HepG2 (cell line): Measurements from ENCODE around the gene TSTD1. TPM values are rescaled to one million over a fixed set of nuclear protein-coding genes. Genes with fewer than 3 reads are reported as not detected.

ENCODE experiments used
- DPF2 ChIP-seq: sonication (generic); formaldehyde crosslinking; IDR thresholded peaks from 2 replicates; pipeline ENCODE4 v1.4.0; 2020; ENCODE audit warnings: mild to moderate bottlenecking, low read depth, missing genetic modification reagents, borderline replicate concordance
- ERF ChIP-seq: IDR thresholded peaks from 2 replicates; pipeline ENCODE4 v1.6.1; 2018; ENCODE audit warnings: missing biosample characterization, missing genetic modification reagents
- GATAD1 ChIP-seq: IDR thresholded peaks from 2 replicates; pipeline ENCODE4 v1.6.1; 2016; ENCODE audit warnings: missing genetic modification reagents, missing compliant biosample characterization
- GFI1 ChIP-seq: sonication (generic); formaldehyde crosslinking; IDR thresholded peaks from 2 replicates; pipeline ENCODE4 v1.5.0; 2020; ENCODE audit warnings: missing genetic modification reagents, mild to moderate bottlenecking, borderline replicate concordance
- HDAC2 ChIP-seq: sonication (generic); formaldehyde crosslinking; IDR thresholded peaks from 2 replicates; pipeline ENCODE4 v1.4.0; 2020; ENCODE audit warnings: missing genetic modification reagents
- HMGA1 ChIP-seq: sonication (generic); formaldehyde crosslinking; conservative IDR thresholded peaks from 2 replicates; pipeline ENCODE4 v1.4.0; 2020; ENCODE audit warnings: missing genetic modification reagents
- KLF12 ChIP-seq: sonication (generic); formaldehyde crosslinking; IDR thresholded peaks from 2 replicates; pipeline ENCODE4 v1.4.0; 2020; ENCODE audit warnings: missing genetic modification reagents, borderline replicate concordance
- KLF13 ChIP-seq: sonication (generic); formaldehyde crosslinking; IDR thresholded peaks from 2 replicates; pipeline ENCODE4 v1.4.0; 2020; ENCODE audit warnings: mild to moderate bottlenecking, missing genetic modification reagents
- MIXL1 ChIP-seq: IDR thresholded peaks from 2 replicates; pipeline ENCODE4 v1.6.1; 2016
- MTA3 ChIP-seq: sonication (generic); formaldehyde crosslinking; IDR thresholded peaks from 2 replicates; pipeline ENCODE4 v1.4.0; 2020; ENCODE audit warnings: missing genetic modification reagents
- MTF1 ChIP-seq: sonication (generic); formaldehyde crosslinking; IDR thresholded peaks from 2 replicates; pipeline ENCODE4 v1.5.0; 2020; ENCODE audit warnings: missing genetic modification reagents
- NCOR1 ChIP-seq: fragments of 200-600 bp; sonication (generic); IDR thresholded peaks from 2 replicates; pipeline ENCODE4 v1.7.0; 2017; ENCODE audit warnings: antibody characterized with exemption, low read length, borderline replicate concordance
- NR3C1 ChIP-seq: sonication (generic); formaldehyde crosslinking; IDR thresholded peaks from 2 replicates; pipeline ENCODE4 v1.4.0; 2020; ENCODE audit warnings: missing genetic modification reagents
- PCBP1 ChIP-seq: fragments of 200-400 bp; formaldehyde crosslinking; IDR thresholded peaks from 2 replicates; pipeline ENCODE4 v1.6.1; 2017; ENCODE audit warnings: mild to moderate bottlenecking, low read depth, low read length, borderline replicate concordance
- POLR2AphosphoS5 ChIP-seq: IDR thresholded peaks from 2 replicates; pipeline ENCODE4 v1.6.1; 2012; ENCODE audit warnings: low read depth, low read length
- RBFOX2 ChIP-seq: fragments of 200-400 bp; formaldehyde crosslinking; IDR thresholded peaks from 2 replicates; pipeline ENCODE4 v1.6.1; 2017; ENCODE audit warnings: low read depth, mild to moderate bottlenecking, low read length
- THYN1 ChIP-seq: sonication (generic); formaldehyde crosslinking; IDR thresholded peaks from 2 replicates; pipeline ENCODE4 v1.8.1; 2023; ENCODE audit warnings: low read depth, mild to moderate bottlenecking, moderate library complexity, missing genetic modification reagents, borderline replicate concordance
- YEATS4 ChIP-seq: sonication (generic); formaldehyde crosslinking; IDR thresholded peaks from 2 replicates; pipeline ENCODE4 v1.4.0; 2020; ENCODE audit warnings: missing genetic modification reagents, borderline replicate concordance
- ZFP36 ChIP-seq: fragments of 150-350 bp; IDR thresholded peaks from 2 replicates; pipeline ENCODE4 v1.6.1; 2018; ENCODE audit warnings: borderline replicate concordance, low read length, low read depth; ENCODE audit not compliant: partially characterized antibody
- ZMYM2 ChIP-seq: sonication (generic); formaldehyde crosslinking; IDR thresholded peaks from 2 replicates; pipeline ENCODE4 v1.8.0; 2022; ENCODE audit warnings: mild to moderate bottlenecking, missing genetic modification reagents
- ZNF10 ChIP-seq: sonication (generic); formaldehyde crosslinking; IDR thresholded peaks from 2 replicates; pipeline ENCODE4 v1.4.0; 2020; ENCODE audit warnings: mild to moderate bottlenecking, low read depth, missing genetic modification reagents, borderline replicate concordance
- ZNF24 ChIP-seq: fragments of 450-650 bp; IDR thresholded peaks from 2 replicates; pipeline ENCODE4 v1.6.1; 2017; ENCODE audit warnings: antibody characterized with exemption, mild to moderate bottlenecking
- ZNF383 ChIP-seq: sonication (generic); formaldehyde crosslinking; IDR thresholded peaks from 2 replicates; pipeline ENCODE4 v1.4.0; 2020; ENCODE audit warnings: missing genetic modification reagents, mild to moderate bottlenecking, borderline replicate concordance
- ZNF446 ChIP-seq: sonication (generic); formaldehyde crosslinking; IDR thresholded peaks from 2 replicates; pipeline ENCODE4 v1.5.0; 2020; ENCODE audit warnings: mild to moderate bottlenecking, missing genetic modification reagents
- ZNF556 ChIP-seq: sonication (generic); formaldehyde crosslinking; IDR thresholded peaks from 2 replicates; pipeline ENCODE4 v1.4.0; 2020; ENCODE audit warnings: mild to moderate bottlenecking, missing genetic modification reagents, borderline replicate concordance
- ZNF713 ChIP-seq: sonication (generic); formaldehyde crosslinking; IDR thresholded peaks from 2 replicates; pipeline ENCODE4 v1.4.0; 2020; ENCODE audit warnings: mild to moderate bottlenecking, missing genetic modification reagents
- ZNF850 ChIP-seq: sonication (generic); formaldehyde crosslinking; conservative IDR thresholded peaks from 2 replicates; pipeline ENCODE4 v1.9.0; 2021; ENCODE audit warnings: mild to moderate bottlenecking, missing genetic modification reagents
- ZSCAN12 ChIP-seq: sonication (generic); formaldehyde crosslinking; IDR thresholded peaks from 2 replicates; pipeline ENCODE4 v1.9.0; 2021; ENCODE audit warnings: mild to moderate bottlenecking, missing genetic modification reagents
- ZSCAN25 ChIP-seq: sonication (generic); formaldehyde crosslinking; IDR thresholded peaks from 2 replicates; pipeline ENCODE4 v1.8.0; 2022; ENCODE audit warnings: mild to moderate bottlenecking, missing genetic modification reagents
- polyA plus RNA-seq, 8 experiments: library from polyadenylated mRNA; depleted of rRNA in 3 of 8; stranded (reverse) in 7 of 8; unstranded in 1 of 8; fragments of >200 nt; fragmentation: Illumina TruSeq in 4 of 8; extraction: Trizol in 4 of 8; gene quantifications; 2 replicates each; pipeline versions ENCODE4 v1.2.1 to v1.2.3, GENCODE V29; 2011 to 2016; ENCODE audit warnings: low read depth in 4 of 8, missing spikeins in 1 of 8, mixed read lengths in 1 of 8; ENCODE audit not compliant: insufficient read depth in 1 of 8
- total RNA-seq, 5 experiments: library from RNA; depleted of rRNA; stranded (reverse); fragments of >200 nt; fragmentation: Illumina TruSeq; extraction: Trizol; gene quantifications; 2 replicates each; pipeline ENCODE4 v1.2.3, GENCODE V29; 2016; ENCODE audit warnings: low read depth in 1 of 5
- TF ChIP-seq, protein P1 (sequence below): sonication (generic); formaldehyde crosslinking; IDR thresholded peaks from 2 replicates; pipeline ENCODE4 v1.4.0; 2020; ENCODE audit warnings: missing genetic modification reagents
- TF ChIP-seq, protein P2 (sequence below): sonication (generic); formaldehyde crosslinking; IDR thresholded peaks from 2 replicates; pipeline ENCODE4 v1.5.1; 2020; ENCODE audit warnings: missing genetic modification reagents, mild to moderate bottlenecking, borderline replicate concordance
- TF ChIP-seq, protein P3 (sequence below): sonication (generic); formaldehyde crosslinking; IDR thresholded peaks from 2 replicates; pipeline ENCODE4 v1.4.0; 2020; ENCODE audit warnings: mild to moderate bottlenecking, missing genetic modification reagents

Gene TSTD1
- total and polyA plus RNA-seq, 2 of the 13 experiments (the other 11 are each of a cell fraction or from before 2014, with no cell fraction given), result 0.15 to 0.31 TPM

DNA sequence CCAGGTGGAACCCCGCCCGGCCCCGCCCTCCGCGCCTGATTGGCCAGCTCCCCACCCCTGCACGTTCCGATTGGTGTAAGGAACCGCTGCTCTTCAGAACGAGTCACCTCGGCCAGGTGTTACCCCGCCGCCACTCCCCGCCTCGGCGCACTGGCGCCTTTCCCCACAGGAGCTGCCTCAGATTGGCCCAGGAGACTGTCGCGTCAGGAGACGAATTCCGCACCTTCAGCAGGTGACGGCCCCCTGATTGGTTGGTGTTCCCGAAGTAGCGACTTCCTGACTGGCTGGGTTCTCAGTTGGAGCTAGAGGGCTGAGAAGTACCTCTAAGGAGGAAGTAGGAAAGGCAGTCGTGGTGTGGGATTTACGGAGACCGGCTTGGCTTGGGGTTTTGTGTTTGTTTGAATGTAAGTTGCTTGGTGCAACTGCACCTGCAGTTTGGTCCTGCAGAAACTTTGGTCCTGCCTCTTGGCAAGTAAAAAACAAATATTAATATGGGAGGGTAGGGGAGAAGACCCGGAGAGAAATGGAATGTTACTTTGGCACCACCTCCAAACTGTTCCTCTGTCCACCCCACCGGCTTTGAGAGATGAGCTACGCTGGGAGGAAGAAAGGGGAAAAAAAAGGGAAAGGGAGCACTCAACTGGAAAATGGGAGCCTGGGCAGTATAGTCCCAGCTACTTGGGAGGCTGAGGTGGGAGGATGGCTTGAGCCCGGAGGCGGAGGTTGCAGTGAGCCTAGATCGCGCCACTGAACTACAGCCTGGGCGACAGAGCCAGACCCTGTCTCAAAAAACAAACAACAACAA, 17.4 kb downstream of the TSTD1 start (continued):
- no peak for TF ChIP-seq MTF1
- TF ChIP-seq ZSCAN25 (CRISPR knock-in tag), result no peak
- peak; percentile 74; the same call in 1 of the 2 replicates for TF ChIP-seq KLF12 (CRISPR knock-in tag)
- TF ChIP-seq DPF2 (CRISPR knock-in tag), result no peak
- no peak for TF ChIP-seq KLF13 (CRISPR knock-in tag)
- no peak for TF ChIP-seq ZNF713 (CRISPR knock-in tag)
- TF ChIP-seq GATAD1 (CRISPR knock-in tag), result peak; percentile 29; the same call in 1 of the 2 replicates
- no peak for TF ChIP-seq NR3C1 (CRISPR knock-in tag)
- TF ChIP-seq RBFOX2, result no peak; the same call in 1 of the 2 replicates
- TF ChIP-seq HMGA1 (CRISPR knock-in tag), result no peak
- no peak for TF ChIP-seq ZNF24
- peak; percentile 58; the same call in 1 of the 2 replicates for TF ChIP-seq ERF (CRISPR knock-in tag)
- no peak for TF ChIP-seq GFI1
- no peak for TF ChIP-seq ZNF446 (CRISPR knock-in tag)
- no peak for TF ChIP-seq MTA3 (CRISPR knock-in tag)
- TF ChIP-seq, protein P1, sequence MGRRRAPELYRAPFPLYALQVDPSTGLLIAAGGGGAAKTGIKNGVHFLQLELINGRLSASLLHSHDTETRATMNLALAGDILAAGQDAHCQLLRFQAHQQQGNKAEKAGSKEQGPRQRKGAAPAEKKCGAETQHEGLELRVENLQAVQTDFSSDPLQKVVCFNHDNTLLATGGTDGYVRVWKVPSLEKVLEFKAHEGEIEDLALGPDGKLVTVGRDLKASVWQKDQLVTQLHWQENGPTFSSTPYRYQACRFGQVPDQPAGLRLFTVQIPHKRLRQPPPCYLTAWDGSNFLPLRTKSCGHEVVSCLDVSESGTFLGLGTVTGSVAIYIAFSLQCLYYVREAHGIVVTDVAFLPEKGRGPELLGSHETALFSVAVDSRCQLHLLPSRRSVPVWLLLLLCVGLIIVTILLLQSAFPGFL (CRISPR knock-in tag), result no peak
- TF ChIP-seq NCOR1, result no peak
- no peak for TF ChIP-seq ZNF850 (CRISPR knock-in tag)
- TF ChIP-seq PCBP1, result no peak
- no peak for TF ChIP-seq ZFP36
- TF ChIP-seq ZNF10 (CRISPR knock-in tag), result no peak
- TF ChIP-seq HDAC2 (CRISPR knock-in tag), result peak; percentile 21; the same call in 1 of the 2 replicates
- TF ChIP-seq ZMYM2, result no peak
- TF ChIP-seq ZNF383 (CRISPR knock-in tag), result no peak
- peak; percentile 81 for TF ChIP-seq POLR2AphosphoS5
- TF ChIP-seq THYN1 (CRISPR knock-in tag), result no peak
- no peak for TF ChIP-seq MIXL1
- peak; percentile 63 for TF ChIP-seq YEATS4 (CRISPR knock-in tag)
- TF ChIP-seq, protein P2, sequence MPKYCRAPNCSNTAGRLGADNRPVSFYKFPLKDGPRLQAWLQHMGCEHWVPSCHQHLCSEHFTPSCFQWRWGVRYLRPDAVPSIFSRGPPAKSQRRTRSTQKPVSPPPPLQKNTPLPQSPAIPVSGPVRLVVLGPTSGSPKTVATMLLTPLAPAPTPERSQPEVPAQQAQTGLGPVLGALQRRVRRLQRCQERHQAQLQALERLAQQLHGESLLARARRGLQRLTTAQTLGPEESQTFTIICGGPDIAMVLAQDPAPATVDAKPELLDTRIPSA (CRISPR knock-in tag), result no peak
- TF ChIP-seq, protein P3, sequence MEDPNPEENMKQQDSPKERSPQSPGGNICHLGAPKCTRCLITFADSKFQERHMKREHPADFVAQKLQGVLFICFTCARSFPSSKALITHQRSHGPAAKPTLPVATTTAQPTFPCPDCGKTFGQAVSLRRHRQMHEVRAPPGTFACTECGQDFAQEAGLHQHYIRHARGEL, result no peak
- TF ChIP-seq ZSCAN12, result no peak
- no peak for TF ChIP-seq ZNF556 (CRISPR knock-in tag)
